Eye (tissue), 1 donor: Measurements from ENCODE around the gene CHRNB1.
"Not testable (repeated sequence)": the region's sequence is repeated elsewhere in the genome, so short reads cannot be mapped to it uniquely, and the experiment has no call there.

Experiments used
- DNase-seq: peaks from one replicate; pipeline ENCODE4 v3.0.0-alpha.2; 2015

The CHRNB1 gene

GRCh38 chr17:7468804-7469389 is 24.0 kb downstream of the CHRNB1 start:
- DNase-seq, result no peak

- DNase-seq, result not testable (repeated sequence)
Measured at GRCh38 chr17:7469843-7470242, 25.0 kb downstream of the CHRNB1 start.

GRCh38 chr17:7470457-7470973 is 25.7 kb downstream of the CHRNB1 start:
- DNase-seq, result not testable (repeated sequence)

- DNase-seq, result no peak
Measured at GRCh38 chr17:7471729-7472128, 26.9 kb downstream of the CHRNB1 start.

GRCh38 chr17:7474767-7475166 is 29.9 kb downstream of the CHRNB1 start:
- not testable (repeated sequence) for DNase-seq

DNA sequence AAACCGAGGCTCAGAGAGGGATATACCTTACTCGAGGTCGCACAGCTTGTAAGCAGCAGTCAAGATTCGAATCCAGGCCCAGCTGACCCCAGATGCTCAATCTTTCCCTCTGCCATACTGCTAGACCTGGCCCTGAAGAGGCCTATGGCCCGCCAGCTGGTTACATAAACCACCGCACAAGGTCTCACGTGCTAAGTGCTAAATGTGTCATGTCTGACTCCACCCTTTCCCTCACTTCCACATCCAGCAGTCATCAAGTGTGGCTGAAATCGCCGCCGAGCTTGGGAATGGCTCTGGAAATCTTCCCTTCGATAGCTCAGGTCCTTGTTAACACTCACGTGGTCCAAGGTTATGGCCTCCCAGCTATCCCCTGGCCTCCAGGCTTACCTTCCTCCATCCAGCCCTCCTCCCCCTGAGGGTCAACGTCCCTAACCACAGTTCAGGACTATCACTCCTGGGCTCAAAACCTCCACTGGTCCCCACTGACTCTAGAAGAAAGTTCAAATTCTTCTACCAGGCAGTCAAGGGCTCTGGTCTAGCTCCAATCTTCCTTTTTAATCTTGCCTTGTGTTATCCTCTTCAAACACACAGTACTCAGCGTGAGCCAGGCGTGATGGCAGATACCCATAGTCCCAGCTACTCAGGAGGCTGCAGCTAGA is 31.0 kb downstream of the CHRNB1 start:
- DNase-seq, result no peak

- no peak for DNase-seq
Measured at GRCh38 chr17:7476494-7476893, 31.6 kb downstream of the CHRNB1 start.

DNA sequence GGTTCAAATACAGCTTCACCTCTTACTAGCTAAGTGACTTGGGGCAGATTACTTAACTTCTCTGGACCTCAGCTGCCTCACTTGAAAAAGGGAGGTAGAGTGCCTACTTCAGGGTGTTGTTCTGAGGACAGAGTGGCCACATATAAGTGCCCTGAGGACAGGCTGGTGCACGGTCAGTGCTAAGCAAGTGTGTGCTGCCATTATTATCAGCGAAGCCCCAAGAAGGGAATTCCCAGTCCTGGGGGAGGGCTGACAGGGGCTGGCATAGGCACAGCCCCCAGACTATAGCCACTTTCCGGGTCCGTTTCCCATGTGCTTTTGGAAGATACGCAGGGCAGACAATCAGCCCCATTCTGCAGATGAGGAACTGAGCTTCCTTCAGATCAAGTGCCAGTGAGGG is 32.1 kb downstream of the CHRNB1 start:
- no peak for DNase-seq

DNA sequence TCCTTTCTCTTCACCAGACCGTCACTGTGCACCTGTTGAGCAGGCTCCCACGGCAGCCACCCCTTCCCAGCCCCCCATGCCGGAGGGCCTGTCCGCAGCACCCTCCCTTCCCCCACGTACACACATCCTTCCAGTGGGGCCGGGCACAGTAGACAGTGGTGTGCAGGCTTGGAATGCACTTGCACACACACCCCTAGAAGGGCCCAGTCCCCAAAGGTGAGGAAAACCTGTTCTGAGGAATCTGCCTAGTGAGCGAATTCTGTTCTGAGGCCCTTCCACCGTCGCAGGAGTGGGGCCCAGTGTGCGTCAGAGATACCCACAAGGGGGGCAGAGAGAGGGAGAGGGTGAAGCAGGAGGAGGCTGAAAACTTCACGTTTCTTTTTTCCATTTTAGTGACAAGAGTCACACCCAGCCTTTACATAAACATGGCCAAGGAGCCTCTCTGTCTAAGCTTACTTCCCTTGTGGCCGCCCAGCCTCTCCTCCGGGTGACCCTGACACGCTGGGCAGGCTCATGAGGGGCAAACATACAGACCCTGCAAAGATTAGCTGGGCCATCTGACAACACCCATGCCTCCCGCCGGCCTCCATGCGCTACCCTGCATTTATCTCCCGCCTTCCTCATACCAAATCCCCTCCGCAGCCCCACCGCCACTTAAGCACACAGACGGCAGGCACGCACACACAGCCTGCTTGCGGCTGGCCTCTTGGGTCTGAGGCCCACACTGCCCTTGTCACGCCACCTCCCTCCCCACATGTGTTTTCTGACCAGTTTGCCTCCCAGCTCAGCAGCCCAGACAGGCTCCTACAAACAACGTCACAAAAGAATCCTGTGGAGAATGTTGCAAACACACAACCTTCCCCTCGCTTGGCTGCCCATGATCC is 32.8 kb downstream of the CHRNB1 start:
- peak; percentile 87 for DNase-seq

- peak; percentile 81 for DNase-seq
Measured at GRCh38 chr17:7478276-7479212, 33.7 kb downstream of the CHRNB1 start.

- DNase-seq, result peak; percentile 86
Measured at GRCh38 chr17:7479213-7480088, 34.6 kb downstream of the CHRNB1 start, which contains the start of gene ZBTB4. Gene ZBTB4, minus strand, starts transcription at chr17:7479631. Its CDS starts 12,830 bp downstream, at chr17:7466801.

GRCh38 chr17:7480089-7480384 is 35.2 kb downstream of the CHRNB1 start:
- DNase-seq, result no peak

DNA sequence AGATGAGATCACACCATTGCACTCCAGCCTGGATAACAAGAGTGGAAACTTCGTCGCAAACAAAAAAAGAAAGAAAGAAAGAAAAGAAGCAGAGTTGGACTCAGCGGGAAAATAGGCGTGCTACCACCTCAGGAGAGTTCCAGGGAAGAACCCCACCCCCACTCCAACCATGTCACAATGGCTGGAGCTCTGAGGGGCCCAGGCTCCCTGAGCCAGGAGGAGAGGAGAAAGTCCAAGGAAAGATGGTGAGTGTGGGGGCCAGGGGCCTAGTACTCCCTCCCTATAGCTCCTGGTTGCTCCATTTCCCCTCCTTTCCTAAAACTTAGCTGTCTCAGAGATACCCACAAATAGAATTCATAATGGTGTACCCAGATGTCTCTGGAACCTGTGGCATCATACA is 36.4 kb downstream of the CHRNB1 start, which contains the start of gene SLC35G6:
Gene SLC35G6 (plus strand): TSS at position 172 of the 400 bp plus-strand sequence. CDS start 71 bp downstream, at position 243.
- DNase-seq, result not testable (repeated sequence)

DNA sequence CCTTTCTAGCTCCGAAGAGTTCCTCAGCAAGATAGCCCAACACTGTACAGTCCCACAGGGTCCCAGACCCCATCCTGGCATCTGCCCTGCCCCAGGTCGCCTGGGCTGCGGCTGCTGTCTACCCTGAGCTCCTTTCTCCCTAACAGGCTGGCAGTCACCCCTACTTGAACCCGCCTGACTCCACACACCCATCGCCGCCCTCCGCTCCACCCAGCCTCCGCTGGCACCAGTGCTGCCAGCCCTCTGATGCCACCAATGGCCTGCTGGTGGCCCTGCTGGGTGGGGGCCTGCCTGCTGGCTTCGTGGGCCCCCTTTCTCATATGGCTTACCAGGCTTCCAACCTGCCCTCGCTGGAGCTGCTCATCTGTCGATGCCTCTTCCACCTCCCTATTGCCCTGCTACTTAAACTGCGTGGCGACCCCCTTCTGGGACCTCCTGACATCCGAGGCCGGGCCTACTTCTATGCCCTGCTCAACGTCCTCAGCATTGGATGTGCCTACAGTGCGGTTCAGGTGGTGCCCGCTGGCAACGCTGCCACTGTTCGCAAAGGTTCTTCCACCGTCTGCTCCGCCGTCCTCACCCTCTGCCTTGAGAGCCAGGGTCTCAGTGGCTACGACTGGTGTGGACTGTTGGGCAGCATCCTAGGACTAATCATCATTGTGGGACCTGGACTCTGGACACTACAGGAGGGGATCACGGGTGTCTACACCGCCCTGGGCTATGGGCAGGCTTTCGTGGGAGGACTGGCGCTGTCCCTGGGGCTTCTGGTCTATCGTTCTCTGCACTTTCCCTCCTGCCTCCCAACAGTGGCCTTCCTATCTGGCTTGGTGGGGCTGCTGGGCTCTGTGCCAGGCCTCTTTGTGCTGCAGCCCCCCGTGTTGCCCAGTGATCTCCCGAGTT is 37.2 kb downstream of the CHRNB1 start:
- not testable (repeated sequence) for DNase-seq

GRCh38 chr17:7482742-7483088 is 37.9 kb downstream of the CHRNB1 start:
- DNase-seq, result not testable (repeated sequence)

DNA sequence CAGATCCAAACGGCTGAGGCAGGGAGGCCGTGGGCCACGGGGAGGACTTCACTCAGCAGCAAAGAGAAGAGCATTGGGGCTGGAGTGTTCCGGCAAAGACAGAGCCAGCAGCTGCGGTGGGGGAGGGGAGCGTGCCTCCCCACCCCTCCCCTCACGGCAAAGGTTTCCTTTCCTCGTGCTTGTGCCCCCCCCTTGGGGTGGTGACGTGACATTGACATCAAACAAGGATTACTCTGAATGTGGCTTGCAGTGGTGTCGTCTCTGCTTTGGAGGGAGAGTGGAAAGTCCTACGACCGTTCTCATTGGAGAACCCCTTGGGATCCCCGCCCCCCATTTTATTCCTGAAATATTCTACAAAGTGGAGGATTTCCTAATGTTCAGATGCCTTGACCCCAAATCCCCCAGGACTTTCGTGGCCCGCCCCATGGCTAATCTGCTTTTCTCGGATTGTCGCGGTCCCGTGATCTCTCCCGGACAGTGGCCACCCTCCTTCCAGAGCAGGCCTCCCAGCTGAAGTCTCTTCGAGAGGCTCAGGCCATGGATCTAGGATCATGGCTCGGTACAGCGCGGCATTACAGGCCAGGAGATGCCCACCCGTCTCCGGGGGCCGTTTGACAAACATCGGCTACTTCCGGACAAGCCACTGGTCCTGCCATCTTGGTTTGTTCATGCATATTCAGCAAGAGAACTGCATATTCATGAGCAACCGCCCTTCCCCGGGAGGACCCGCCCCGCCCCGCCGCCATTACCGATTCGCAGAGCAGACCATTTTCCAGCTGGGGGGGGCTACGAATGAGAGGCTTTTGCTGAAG is 38.6 kb downstream of the CHRNB1 start:
- DNase-seq, result peak; percentile 93

DNA sequence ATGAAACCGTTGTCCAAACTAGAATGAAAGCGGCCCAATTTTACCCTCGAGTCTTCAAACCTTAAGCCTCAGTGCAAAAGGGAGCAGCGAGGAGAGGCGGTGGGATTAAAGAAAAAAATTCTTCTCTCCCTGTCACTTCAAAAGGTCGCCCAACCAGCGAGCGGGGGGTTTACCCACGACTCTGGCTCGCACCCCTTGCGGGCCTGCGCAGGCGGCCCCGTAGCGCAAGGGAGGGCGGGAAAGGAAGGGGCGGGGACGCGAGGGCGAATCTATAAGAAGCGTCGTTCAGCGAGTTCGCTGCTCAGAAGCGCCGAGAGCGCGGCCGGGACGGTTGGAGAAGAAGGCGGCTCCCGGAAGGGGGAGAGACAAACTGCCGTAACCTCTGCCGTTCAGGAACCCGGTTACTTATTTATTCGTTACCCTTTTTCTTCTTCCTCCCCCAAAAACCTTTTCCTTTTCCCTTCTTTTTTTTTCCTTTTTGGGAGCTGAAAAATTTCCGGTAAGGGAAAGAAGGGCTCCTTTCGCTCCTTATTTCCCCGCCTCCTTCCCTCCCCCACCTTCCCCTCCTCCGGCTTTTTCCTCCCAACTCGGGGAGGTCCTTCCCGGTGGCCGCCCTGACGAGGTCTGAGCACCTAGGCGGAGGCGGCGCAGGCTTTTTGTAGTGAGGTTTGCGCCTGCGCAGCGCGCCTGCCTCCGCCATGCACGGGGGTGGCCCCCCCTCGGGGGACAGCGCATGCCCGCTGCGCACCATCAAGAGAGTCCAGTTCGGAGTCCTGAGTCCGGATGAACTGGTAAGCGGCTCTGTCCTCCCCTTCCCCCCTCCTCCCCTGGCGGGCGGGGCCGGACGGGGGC is 39.4 kb downstream of the CHRNB1 start, which contains the start of gene POLR2A:
Gene POLR2A (plus strand): TSS at position 300 of the 852 bp plus-strand sequence.
- peak; percentile 99 for DNase-seq

GRCh38 chr17:7484919-7485377 is 40.1 kb downstream of the CHRNB1 start:
- DNase-seq, result no peak
